ENCODE results near the gene PPP1R3G. TPM values are rescaled to one million over a fixed set of nuclear protein-coding genes. Genes with fewer than 3 reads are reported as not detected.

Gene PPP1R3G
- total and polyA plus RNA-seq, 2 of the 4 experiments (the other 2 are of a cell fraction) = 0.10 to 0.18 TPM

DNA sequence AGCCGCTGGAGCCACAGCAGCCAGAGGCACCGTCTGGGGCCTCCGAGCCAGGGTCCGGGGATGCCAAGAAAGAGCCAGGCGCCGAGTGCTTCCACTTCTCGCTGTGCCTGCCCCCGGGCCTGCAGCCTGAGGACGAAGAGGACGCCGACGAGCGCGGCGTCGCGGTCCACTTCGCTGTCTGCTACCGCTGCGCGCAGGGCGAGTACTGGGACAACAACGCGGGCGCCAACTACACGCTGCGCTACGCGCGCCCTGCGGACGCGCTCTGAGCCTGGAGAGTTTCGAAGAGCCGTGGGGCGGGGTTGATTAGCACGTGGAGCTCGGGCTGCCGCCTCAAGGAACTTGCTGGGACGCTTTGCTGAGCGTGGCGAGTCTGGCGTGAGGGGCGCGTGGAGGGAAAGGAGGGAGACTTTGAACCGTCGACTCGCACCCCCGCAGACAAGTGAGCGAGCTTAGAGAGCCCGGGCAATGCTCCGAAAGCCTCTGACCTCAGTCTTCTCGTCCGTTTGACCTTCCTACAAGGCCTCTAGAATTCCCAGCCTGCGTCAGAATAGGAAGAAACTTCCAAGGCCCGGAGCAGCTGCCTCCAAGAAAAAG, 1.3 kb downstream of the PPP1R3G start:
- Histone ChIP-seq H4K8ac (ENCODE audit: low read depth in 2 of 2, low read length in 2 of 2) (no peak overlapping the region), H2AFZ (replicated peaks; ENCODE audit: low read length, poor library complexity) (peak overlapping the region; percentile 76), H2AK9ac (replicated peaks; ENCODE audit: low read depth, low read length, poor library complexity) (no peak overlapping the region), H3K27ac (ENCODE audit: insufficient read depth, low read length) (no peak overlapping the region), H2BK120ac (ENCODE audit: low read depth, low read length) (no peak overlapping the region), H3K9me1 (ENCODE audit: insufficient read depth, low read length) (peaks cover 5% of the 10 kb centered on the region; the same call in 1 of the 2 replicates), H3K9me3 (ENCODE audit: control insufficient read depth, insufficient read depth, low read length) (no peaks in the 10 kb centered on the region; the same call in 1 of the 2 replicates), H3K79me1 (ENCODE audit: low read depth in 1 of 2, low read length in 2 of 2) (no peaks in the 10 kb centered on the region), H3K4me3 (ENCODE audit: insufficient read depth, low read depth, low read length) (no peak overlapping the region; the same call in 1 of the 2 replicates), H3K9ac (ENCODE audit: low read depth, low read length) (no peak overlapping the region), H3K23ac (ENCODE audit: low read depth, low read length) (no peak overlapping the region), H3K18ac (ENCODE audit: low read depth, low read length) (no peak overlapping the region), H2AK5ac (ENCODE audit: low read depth, low read length) (no peak overlapping the region), H4K5ac (ENCODE audit: low read depth, low read length) (no peak overlapping the region), H3K36me3 (ENCODE audit: control insufficient read depth, insufficient read depth, low read length) (no peaks in the 10 kb centered on the region), H3K4ac (ENCODE audit: low read depth, low read length) (no peak overlapping the region), H4K20me1 (ENCODE audit: insufficient read depth, low read length) (no peaks in the 10 kb centered on the region; the same call in 1 of the 2 replicates), H2BK5ac (ENCODE audit: low read depth, low read length, poor library complexity, severe bottlenecking) (no peak overlapping the region), H3K4me1 (ENCODE audit: control insufficient read depth, insufficient read depth, low read length) (peaks cover 12% of the 10 kb centered on the region), H3K27me3 (ENCODE audit: control insufficient read depth, insufficient read depth, low read length) (peaks cover 37% of the 10 kb centered on the region), H3K14ac (replicated peaks; ENCODE audit: low read depth, low read length) (no peak overlapping the region), H2BK15ac (ENCODE audit: low read depth, low read length) (no peak overlapping the region), H2BK20ac (ENCODE audit: low read depth, low read length) (no peak overlapping the region), H4K91ac (ENCODE audit: insufficient read depth, low read depth, low read length) (no peak overlapping the region), H3K56ac (ENCODE audit: extremely low read depth, insufficient read depth, low read length) (no peak overlapping the region), H3K4me2 (ENCODE audit: low read depth, low read length) (peak overlapping the region; percentile 86)
- no TSS peak for BruUV-seq (replicated peaks)
- ATAC-seq (ENCODE audit: low read depth) = no peak
- CTCF ChIA-PET = no interaction called here
- DNase-seq = no peak
- in situ Hi-C loops (cut with MboI; ENCODE audit: low sequenced_read_pairs) = no loop called here
- TF ChIP-seq BHLHE40 (IDR thresholded peaks at IDR 0.05; ENCODE audit: low read depth, low read length) (no peak), MXI1 (IDR thresholded peaks at IDR 0.05; ENCODE audit: borderline replicate concordance, low read depth, low read length) (no peak), MAZ (IDR thresholded peaks at IDR 0.05; ENCODE audit: borderline replicate concordance, low read depth, low read length) (no peak), CEBPB (IDR thresholded peaks at IDR 0.05; ENCODE audit: low read depth, low read length) (no peak), RFX5 (IDR thresholded peaks at IDR 0.05; ENCODE audit: low read depth, low read length) (no peak), RCOR1 (IDR thresholded peaks at IDR 0.05; ENCODE audit: insufficient replicate concordance, low read length) (no peak), CHD1 (IDR thresholded peaks at IDR 0.05; ENCODE audit: low read depth, low read length) (no peak), POLR2A (IDR thresholded peaks at IDR 0.05; ENCODE audit: low read depth, low read length) (no peak), ELK1 (IDR thresholded peaks at IDR 0.05; ENCODE audit: borderline replicate concordance, low read depth, low read length) (no peak), RAD21 (IDR thresholded peaks at IDR 0.05; ENCODE audit: low read length) (no peak), CTCF (conservative IDR thresholded peaks at IDR 0.05; ENCODE audit: low read depth, low read length) (no peak), FOS (IDR thresholded peaks at IDR 0.05; ENCODE audit: low read depth, low read length) (no peak), MAFK (IDR thresholded peaks at IDR 0.05; ENCODE audit: low read depth, low read length) (no peak), SMC3 (IDR thresholded peaks at IDR 0.05; ENCODE audit: low read depth, low read length) (no peak), NFE2L2 (IDR thresholded peaks at IDR 0.05; ENCODE audit: low read depth, low read length) (no peak), USF2 (IDR thresholded peaks at IDR 0.05; ENCODE audit: low read depth, low read length) (no peak)
- dilution Hi-C loops (cut with HindIII; ENCODE audit: low sequenced_read_pairs, unreplicated experiment) = no loop called here
- intact Hi-C loops (cut with micrococcal nuclease) = no loop called here
- WGBS, 2 experiments (ENCODE audit: extremely low coverage in 2 of 2, insufficient read length in 1 of 2) = 12% methylated on average over 13 of the region's 56 CpGs; no CpG with 5 or more reads in 1 of the 2 experiments
- POLR2A ChIA-PET (ENCODE audit: unreplicated experiment) = no interaction called here

Data from IMR-90 (cell line).